Measurements from ENCODE around the gene HLA-A.

Gene HLA-A

GRCh38 chr6:29992807-29993206 lies 50.5 kb downstream of the HLA-A start:
- DNase-seq = no peak

GRCh38 chr6:29994826-29995225 lies 52.5 kb downstream of the HLA-A start:
- DNase-seq = no peak

GRCh38 chr6:29995340-29995777 lies 53.0 kb downstream of the HLA-A start:
- no peak for DNase-seq

Data from NCI-H1092 (cell line).